Measurements from ENCODE around the gene HNRNPC. TPM values are rescaled to one million over a fixed set of nuclear protein-coding genes. Genes with fewer than 3 reads are reported as not detected.
A peak's percentile ranks its signal among the peaks of the same experiment; 100 is the strongest.
"Not testable (repeated sequence)": the region's sequence is repeated elsewhere in the genome, so short reads cannot be mapped to it uniquely, and the experiment has no call there.

The HNRNPC gene
- total RNA-seq, 1 experiment from 2014 or later = 843 TPM

GRCh38 chr14:21281917-21282316 lies 12.7 kb upstream of the HNRNPC start:
- BruUV-seq (replicated peaks); H3K36me3 ChIP-seq (ENCODE audit: control insufficient read depth in 1 of 2, insufficient read depth in 2 of 2, low read length in 2 of 2); H3K9ac ChIP-seq (ENCODE audit: low read length); H4K20me1 ChIP-seq (ENCODE audit: insufficient read depth); H3K4me3 ChIP-seq (replicated peaks in 1 of 2; ENCODE audit: low read depth in 1 of 2, low read length in 2 of 2); H3K9me3 ChIP-seq (ENCODE audit: control insufficient read depth in 1 of 2, insufficient read depth in 1 of 2, low read depth in 1 of 2, low read length in 2 of 2); H3K27me3 ChIP-seq (ENCODE audit: insufficient read depth, low read length); ATAC-seq; H3K27ac ChIP-seq (ENCODE audit: low read depth, low read length); RAD21 ChIA-PET (ENCODE audit: low non-redundant PET in 1 of 2, low total read pairs in 2 of 2, uncharacterized antibody in 2 of 2, unreplicated experiment in 2 of 2); CTCF ChIA-PET; H3K4me2 ChIP-seq (ENCODE audit: low read length); intact Hi-C loops (cut with micrococcal nuclease); H2AFZ ChIP-seq (ENCODE audit: low read depth, low read length, poor library complexity, severe bottlenecking); H3K9me2 ChIP-seq (ENCODE audit: insufficient read depth); DNase-seq (ENCODE audit: low read depth, low spot score); POLR2A ChIA-PET; H3K79me2 ChIP-seq (ENCODE audit: insufficient read depth, low read length): not testable (repeated sequence)
- H3K4me1 ChIP-seq (ENCODE audit: control insufficient read depth in 1 of 2, insufficient read depth in 2 of 2, low read length in 2 of 2) = peaks cover 0 to 14% of the 10 kb centered on the region in 2 experiments; a peak in 2 of 4 replicates

GRCh38 chr14:21279783-21280182 lies 10.5 kb upstream of the HNRNPC start, which contains the start of gene RPGRIP1:
Gene RPGRIP1, plus strand, starts transcription at chr14:21280083. Its CDS starts 7,894 bp downstream, at chr14:21287977.
- Histone ChIP-seq H3K27me3 (ENCODE audit: insufficient read depth, low read length) (no peaks in the 10 kb centered on the region), H3K36me3 (ENCODE audit: control insufficient read depth in 1 of 2, insufficient read depth in 2 of 2, low read length in 2 of 2) (no peaks in the 10 kb centered on the region), H3K9me3 (ENCODE audit: control insufficient read depth in 1 of 2, insufficient read depth in 1 of 2, low read depth in 1 of 2, low read length in 2 of 2) (no peaks in the 10 kb centered on the region), H3K79me2 (ENCODE audit: insufficient read depth, low read length) (no peaks in the 10 kb centered on the region), H2AFZ (ENCODE audit: low read depth, low read length, poor library complexity, severe bottlenecking) (peak within 1 kb of the TSS; percentile 35), H3K9ac (ENCODE audit: low read length) (no peak within 1 kb of the TSS), H3K27ac (ENCODE audit: low read depth, low read length) (no peak within 1 kb of the TSS), H3K4me3 (replicated peaks in 1 of 2; ENCODE audit: low read depth in 1 of 2, low read length in 2 of 2) (no peak within 1 kb of the TSS), H3K4me1 (ENCODE audit: control insufficient read depth in 1 of 2, insufficient read depth in 2 of 2, low read length in 2 of 2) (peaks cover 0 to 14% of the 10 kb centered on the region in 2 experiments; a peak in 2 of 4 replicates), H4K20me1 (ENCODE audit: insufficient read depth) (no peaks in the 10 kb centered on the region), H3K4me2 (ENCODE audit: low read length) (peak within 1 kb of the TSS; percentile 19; the same call in 1 of the 2 replicates), H3K9me2 (ENCODE audit: insufficient read depth) (no peaks in the 10 kb centered on the region)
- intact Hi-C loops (cut with micrococcal nuclease) = no loop called here
- no TSS peak for BruUV-seq (replicated peaks)
- ChIA-PET CTCF (no interaction called here), RAD21 (ENCODE audit: low non-redundant PET in 1 of 2, low total read pairs in 2 of 2, uncharacterized antibody in 2 of 2, unreplicated experiment in 2 of 2) (no interaction called here), POLR2A (no interaction called here)
- DNase-seq (ENCODE audit: low read depth, low spot score) = no peak
- no peak for ATAC-seq
- no peak for TF ChIP-seq CBX3 (IDR thresholded peaks at IDR 0.05; ENCODE audit: low read depth)
- no peak for TF ChIP-seq REST (IDR thresholded peaks at IDR 0.05; ENCODE audit: low read depth)
- no peak for TF ChIP-seq EZH2 (IDR thresholded peaks at IDR 0.05)
- no peak for TF ChIP-seq SP1 (IDR thresholded peaks at IDR 0.05; ENCODE audit: low read depth)
- no peak for TF ChIP-seq ATF3 (IDR thresholded peaks at IDR 0.05)
- TF ChIP-seq ZBTB33 (IDR thresholded peaks at IDR 0.05; ENCODE audit: extremely low read depth, insufficient replicate concordance, low read length) = no peak
- no peak for TF ChIP-seq ELF1 (IDR thresholded peaks at IDR 0.05; ENCODE audit: borderline replicate concordance, low read depth)
- TF ChIP-seq YY1 (IDR thresholded peaks at IDR 0.05; ENCODE audit: extremely low read depth, insufficient replicate concordance, low read depth, low read length) = no peak
- no peak for TF ChIP-seq EZH2phosphoT487 (IDR thresholded peaks at IDR 0.05; ENCODE audit: borderline replicate concordance)
- no peak for TF ChIP-seq POLR2AphosphoS5 (IDR thresholded peaks at IDR 0.05; ENCODE audit: low read depth, low read length)
- no peak for TF ChIP-seq EGR1 (IDR thresholded peaks at IDR 0.05; ENCODE audit: low read depth)
- no peak for TF ChIP-seq SIN3A (IDR thresholded peaks at IDR 0.05; ENCODE audit: low read depth)
- TF ChIP-seq TCF7L2 (IDR thresholded peaks at IDR 0.05; ENCODE audit: borderline replicate concordance, extremely low read depth, insufficient read depth, insufficient read length) = no peak
- TF ChIP-seq RAD21 (IDR thresholded peaks at IDR 0.05; ENCODE audit: low read depth) = no peak
- TF ChIP-seq CEBPB (IDR thresholded peaks at IDR 0.05; ENCODE audit: low read depth) = no peak
- no peak for TF ChIP-seq FOSL1 (IDR thresholded peaks at IDR 0.05; ENCODE audit: low read depth)

All from HCT116 (cell line).